Colonic mucosa (tissue), 4 donors: Measurements from ENCODE around the gene CCDC9B. TPM values are rescaled to one million over a fixed set of nuclear protein-coding genes. Genes with fewer than 3 reads are reported as not detected.

Experiments used
- DNase-seq: peaks from one replicate; pipeline ENCODE4 v3.0.0-alpha.2; 2020
- H3K27ac ChIP-seq: fragments of 200-600 bp; one replicate; pipeline ENCODE4 v1.8.0; 2021
- H3K27me3 ChIP-seq: fragments of 200-600 bp; one replicate; pipeline ENCODE4 v1.8.0; 2021
- H3K36me3 ChIP-seq: fragments of 200-600 bp; one replicate; pipeline ENCODE4 v1.8.0; 2021
- H3K4me1 ChIP-seq: fragments of 200-600 bp; one replicate; pipeline ENCODE4 v1.8.0; 2021; ENCODE audit warnings: mild to moderate bottlenecking
- H3K4me3 ChIP-seq: fragments of 200-600 bp; one replicate; pipeline ENCODE4 v1.8.0; 2021
- H3K9ac ChIP-seq, 2 donors: one replicate each; pipeline ENCODE4 v1.7.0; 2013; ENCODE audit warnings: control low read depth in 2 of 2, low read depth in 2 of 2, low read length in 2 of 2
- H3K9me3 ChIP-seq: fragments of 200-600 bp; one replicate; pipeline ENCODE4 v1.8.0; 2021
- intact Hi-C: fragments of 100-400 bp; cut with DNase I; formaldehyde crosslinking; loops from one replicate; pipeline ENCODE4 v1.14.1; 2022
- total RNA-seq, 2 donors: library from RNA; stranded (reverse); fragmentation: NEBNext Ultra II Directional in 1 of 2; extraction: Animal tissue kit (Norgen Biotek cat#: 25700) in 1 of 2; gene quantifications; one replicate each; pipeline ENCODE4 v1.2.1, GENCODE V29; 2021
- TF ChIP-seq, protein P1 (sequence below): fragments of 200-600 bp; IDR thresholded peaks from one replicate; pipeline ENCODE4 v1.8.0; 2022; ENCODE audit warnings: antibody characterized with exemption, mild to moderate bottlenecking
- donor health status: healthy.
- donor health status: DM: no; HTN: no; CAD: no.
- donor health status: DM: no; HTN: no; CAD: no.

CCDC9B gene
- total RNA-seq, 2 donors from 2014 or later = 13.1 to 28.7 TPM

- H3K4me3 ChIP-seq = no peak overlapping the region
- no peak for DNase-seq
- no peaks in the 10 kb centered on the region for H3K36me3 ChIP-seq
- TF ChIP-seq, protein P1, sequence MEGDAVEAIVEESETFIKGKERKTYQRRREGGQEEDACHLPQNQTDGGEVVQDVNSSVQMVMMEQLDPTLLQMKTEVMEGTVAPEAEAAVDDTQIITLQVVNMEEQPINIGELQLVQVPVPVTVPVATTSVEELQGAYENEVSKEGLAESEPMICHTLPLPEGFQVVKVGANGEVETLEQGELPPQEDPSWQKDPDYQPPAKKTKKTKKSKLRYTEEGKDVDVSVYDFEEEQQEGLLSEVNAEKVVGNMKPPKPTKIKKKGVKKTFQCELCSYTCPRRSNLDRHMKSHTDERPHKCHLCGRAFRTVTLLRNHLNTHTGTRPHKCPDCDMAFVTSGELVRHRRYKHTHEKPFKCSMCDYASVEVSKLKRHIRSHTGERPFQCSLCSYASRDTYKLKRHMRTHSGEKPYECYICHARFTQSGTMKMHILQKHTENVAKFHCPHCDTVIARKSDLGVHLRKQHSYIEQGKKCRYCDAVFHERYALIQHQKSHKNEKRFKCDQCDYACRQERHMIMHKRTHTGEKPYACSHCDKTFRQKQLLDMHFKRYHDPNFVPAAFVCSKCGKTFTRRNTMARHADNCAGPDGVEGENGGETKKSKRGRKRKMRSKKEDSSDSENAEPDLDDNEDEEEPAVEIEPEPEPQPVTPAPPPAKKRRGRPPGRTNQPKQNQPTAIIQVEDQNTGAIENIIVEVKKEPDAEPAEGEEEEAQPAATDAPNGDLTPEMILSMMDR = no peak
- H3K27me3 ChIP-seq = no peaks in the 10 kb centered on the region
- H3K9me3 ChIP-seq = no peaks in the 10 kb centered on the region
- no peak overlapping the region for H3K27ac ChIP-seq
- intact Hi-C loops = loop anchor here (5.0 kb wide), 1 partner anchor 43 kb away; the partner anchor contains the start of gene INAFM2
- no peak overlapping the region for H3K9ac ChIP-seq
- peaks cover 9% of the 10 kb centered on the region for H3K4me1 ChIP-seq
Measured at GRCh38 chr15:40365016-40365415, 24.3 kb upstream of the CCDC9B start.

DNA sequence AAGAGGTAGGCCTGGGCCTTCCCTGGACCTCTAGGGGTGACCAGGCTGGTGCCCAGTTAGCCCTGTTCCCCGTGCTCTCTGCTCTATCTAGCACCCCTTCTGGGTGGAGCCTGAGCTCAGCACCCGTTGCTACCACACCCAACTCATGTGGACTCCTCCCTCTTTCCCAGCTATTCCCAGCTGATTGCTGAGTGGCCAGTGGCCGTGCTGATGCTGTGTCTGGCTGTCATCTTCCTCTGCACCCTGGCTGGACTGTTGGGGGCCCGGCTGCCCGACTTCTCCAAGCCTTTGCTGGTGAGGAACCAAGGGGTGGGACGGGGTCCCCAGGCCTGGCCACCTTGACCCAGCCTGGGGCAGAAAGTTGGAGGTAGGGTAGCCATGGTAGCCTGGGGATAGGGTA, 23.5 kb upstream of the CCDC9B start:
- Histone ChIP-seq H3K27me3 (no peaks in the 10 kb centered on the region), H3K9me3 (no peaks in the 10 kb centered on the region), H3K4me3 (no peak overlapping the region), H3K9ac (no peak overlapping the region), H3K36me3 (no peaks in the 10 kb centered on the region), H3K27ac (no peak overlapping the region), H3K4me1 (peaks cover 9% of the 10 kb centered on the region)
- no peak for DNase-seq
- intact Hi-C loops = no loop called here
- TF ChIP-seq, protein P1 = no peak

DNA sequence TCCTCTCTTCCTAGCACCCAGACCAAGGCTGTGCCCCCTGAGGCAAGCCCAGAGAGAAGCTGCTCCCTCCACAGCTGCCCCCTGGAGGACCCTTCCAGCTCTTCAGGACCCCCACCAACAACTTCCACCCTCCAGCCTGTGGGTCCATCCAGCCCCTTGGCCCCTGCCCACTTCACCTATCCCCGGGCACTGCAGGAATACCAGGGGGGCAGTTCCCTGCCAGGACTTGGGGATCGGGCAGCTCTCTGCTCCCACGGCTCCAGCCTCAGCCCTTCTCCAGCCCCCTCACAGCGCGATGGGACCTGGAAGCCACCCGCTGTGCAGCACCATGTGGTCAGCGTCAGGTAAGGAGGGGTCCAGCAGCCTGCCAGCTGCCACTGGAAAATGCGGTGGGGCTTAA, 22.9 kb upstream of the CCDC9B start:
- Histone ChIP-seq H3K4me1 (peaks cover 9% of the 10 kb centered on the region), H3K4me3 (no peak overlapping the region), H3K27me3 (no peaks in the 10 kb centered on the region), H3K9me3 (no peaks in the 10 kb centered on the region), H3K27ac (no peak overlapping the region), H3K9ac (no peak overlapping the region), H3K36me3 (no peaks in the 10 kb centered on the region)
- TF ChIP-seq, protein P1 = no peak
- intact Hi-C loops = no loop called here
- DNase-seq = no peak

DNA sequence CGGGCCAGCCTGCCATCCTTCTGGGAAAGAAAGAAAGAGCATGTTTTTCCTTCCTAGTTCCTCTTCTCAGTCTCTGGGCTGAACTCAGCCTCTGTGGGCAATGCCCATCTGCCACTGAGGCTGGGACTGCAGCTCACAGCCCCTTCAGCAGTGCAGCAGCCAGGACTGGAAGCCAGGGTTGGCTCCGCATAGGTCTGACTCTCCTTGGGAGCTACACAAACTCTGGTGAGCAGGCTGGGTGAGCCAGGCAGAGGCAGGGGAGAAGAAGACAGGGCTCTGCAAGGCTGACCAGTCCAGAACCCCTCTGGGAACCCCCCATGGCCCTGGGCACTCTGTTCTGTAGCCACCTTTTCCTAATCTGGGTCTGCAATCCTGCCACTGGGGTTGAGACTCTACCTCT, 20.9 kb upstream of the CCDC9B start:
- no peaks in the 10 kb centered on the region for H3K36me3 ChIP-seq
- no peak overlapping the region for H3K9ac ChIP-seq
- TF ChIP-seq, protein P1 = no peak
- no peaks in the 10 kb centered on the region for H3K4me1 ChIP-seq
- intact Hi-C loops = no loop called here
- no peak for DNase-seq
- H3K4me3 ChIP-seq = no peak overlapping the region
- H3K27ac ChIP-seq = no peak overlapping the region
- H3K9me3 ChIP-seq = no peaks in the 10 kb centered on the region
- no peaks in the 10 kb centered on the region for H3K27me3 ChIP-seq

DNA sequence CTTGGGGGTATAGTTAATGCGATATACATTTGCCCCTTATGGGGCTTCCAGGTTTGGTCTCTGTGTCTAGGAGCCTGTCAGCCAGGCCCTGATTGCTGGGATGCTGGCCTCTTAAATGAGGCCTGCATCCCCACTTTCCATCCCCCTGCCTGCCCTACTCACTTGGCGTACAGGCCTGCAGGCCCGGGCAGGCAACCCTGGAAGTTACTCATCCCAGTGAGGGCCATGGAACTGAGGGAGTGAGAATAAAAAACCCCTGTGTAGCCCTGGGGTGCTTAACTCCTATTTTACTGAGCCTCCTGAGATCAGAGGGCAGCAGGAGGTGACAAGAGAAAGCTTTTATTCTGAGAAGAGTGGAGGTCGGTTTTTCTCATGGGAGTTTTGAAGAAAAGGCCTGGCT, 19.3 kb upstream of the CCDC9B start:
- Histone ChIP-seq H3K9me3 (no peaks in the 10 kb centered on the region), H3K36me3 (no peaks in the 10 kb centered on the region), H3K4me3 (no peak overlapping the region), H3K27me3 (no peaks in the 10 kb centered on the region), H3K27ac (no peak overlapping the region), H3K9ac (no peak overlapping the region), H3K4me1 (no peaks in the 10 kb centered on the region)
- no peak for DNase-seq
- intact Hi-C loops = no loop called here
- TF ChIP-seq, protein P1 = no peak
